Activated effector memory CD4-positive, alpha-beta T cell treated with Interleukin-2 at 50 U/mL for 16 hours (primary cell): ENCODE results near the gene ZNF346.

Source experiments
- DNase-seq: peaks from one replicate; pipeline ENCODE4 v3.0.0-alpha.2; 2020

The ZNF346 gene

GRCh38 chr5:177070536-177071191 is 48.2 kb downstream of the ZNF346 start:
- DNase-seq, result no peak

GRCh38 chr5:177071666-177072385 is 49.3 kb downstream of the ZNF346 start:
- DNase-seq, result peak; percentile 8

- no peak for DNase-seq
These were observed 54.8 kb downstream of the ZNF346 start for GRCh38 chr5:177077335-177077734.

- no peak for DNase-seq
These were observed 57.1 kb downstream of the ZNF346 start for GRCh38 chr5:177079606-177080005.

GRCh38 chr5:177080265-177080664 is 57.8 kb downstream of the ZNF346 start:
- DNase-seq, result no peak

GRCh38 chr5:177081859-177082258 is 59.4 kb downstream of the ZNF346 start:
- DNase-seq, result no peak

GRCh38 chr5:177083357-177083756 is 60.9 kb downstream of the ZNF346 start:
- no peak for DNase-seq

GRCh38 chr5:177084175-177084574 is 61.7 kb downstream of the ZNF346 start:
- no peak for DNase-seq

- no peak for DNase-seq
These were observed 63.6 kb downstream of the ZNF346 start for GRCh38 chr5:177085985-177086653.

- peak; percentile 53 for DNase-seq
These were observed 64.3 kb downstream of the ZNF346 start, which contains the start of gene FGFR4 for GRCh38 chr5:177086654-177087397. Gene FGFR4, plus strand, starts transcription at chr5:177086915. Its CDS starts 2,688 bp downstream, at chr5:177089603.

- no peak for DNase-seq
These were observed 65.0 kb downstream of the ZNF346 start for GRCh38 chr5:177087398-177088005.

GRCh38 chr5:177089127-177089526 is 66.6 kb downstream of the ZNF346 start:
- no peak for DNase-seq

GRCh38 chr5:177089825-177090641 is 67.5 kb downstream of the ZNF346 start:
- no peak for DNase-seq

GRCh38 chr5:177090813-177091212 is 68.3 kb downstream of the ZNF346 start:
- no peak for DNase-seq

- DNase-seq, result no peak
These were observed 68.7 kb downstream of the ZNF346 start for GRCh38 chr5:177091232-177091631.

GRCh38 chr5:177092178-177093081 is 69.9 kb downstream of the ZNF346 start:
- no peak for DNase-seq

GRCh38 chr5:177093082-177093712 is 70.7 kb downstream of the ZNF346 start:
- no peak for DNase-seq

GRCh38 chr5:177093803-177094202 is 71.3 kb downstream of the ZNF346 start:
- no peak for DNase-seq

GRCh38 chr5:177094224-177095087 is 72.0 kb downstream of the ZNF346 start:
- DNase-seq, result no peak
